ENCODE data around the gene ZNF273. TPM values are rescaled to one million over a fixed set of nuclear protein-coding genes. Genes with fewer than 3 reads are reported as not detected.
"Not testable (repeated sequence)": the region's sequence is repeated elsewhere in the genome, so short reads cannot be mapped to it uniquely, and the experiment has no call there.

The ZNF273 gene
- total RNA-seq, 4 donors from 2014 or later, result 13.7 to 22.9 (median 18.3) TPM

- H3K4me3 ChIP-seq (replicated peaks in 1 of 3), result no peak overlapping the region
- TF ChIP-seq POLR2A (IDR thresholded peaks at IDR 0.05) (no peak), CTCF (IDR thresholded peaks at IDR 0.05) (no peak)
- H3K36me3 ChIP-seq, result no peaks in the 10 kb centered on the region
- peaks cover 14 to 21% of the 10 kb centered on the region in 2 donors for H3K4me1 ChIP-seq
- H3K9me3 ChIP-seq, result no peaks in the 10 kb centered on the region
- intact Hi-C loops (cut with DNase I), result no loop called here
- no peaks in the 10 kb centered on the region for H3K27me3 ChIP-seq
- peak overlapping the region; percentile 33 to 69 (median 52) for H3K27ac ChIP-seq
- 32 to 43% methylated on average over 4 of the region's 4 CpGs for WGBS, 2 donors
- DNase-seq, result no peak
These were observed 2.5 kb downstream of the ZNF273 start for GRCh38 chr7:64905547-64905946.

GRCh38 chr7:64907641-64908326 is 4.7 kb downstream of the ZNF273 start:
- DNase-seq, result no peak
- intact Hi-C loops (cut with DNase I), result no loop called here
- 51 to 54% methylated on average over 5 of the region's 5 CpGs for WGBS, 2 donors
- Histone ChIP-seq H3K9me3 (no peaks in the 10 kb centered on the region), H3K4me1 (peaks cover 14 to 21% of the 10 kb centered on the region in 2 donors), H3K4me3 (replicated peaks in 1 of 3) (no peak overlapping the region), H3K36me3 (no peaks in the 10 kb centered on the region), H3K27me3 (no peaks in the 10 kb centered on the region), H3K27ac (no peak overlapping the region)
- TF ChIP-seq CTCF (IDR thresholded peaks at IDR 0.05), result no peak
- no peak for TF ChIP-seq POLR2A (IDR thresholded peaks at IDR 0.05)

- intact Hi-C loops (cut with DNase I), result no loop called here
- TF ChIP-seq CTCF (IDR thresholded peaks at IDR 0.05), result no peak
- TF ChIP-seq POLR2A (IDR thresholded peaks at IDR 0.05), result no peak
- 76 to 79% methylated on average over 2 of the region's 2 CpGs for WGBS, 2 donors
- Histone ChIP-seq H3K9me3 (no peaks in the 10 kb centered on the region), H3K27ac (no peak overlapping the region), H3K36me3 (no peaks in the 10 kb centered on the region), H3K4me3 (replicated peaks in 1 of 3) (no peak overlapping the region), H3K4me1 (peaks cover 14 to 21% of the 10 kb centered on the region in 2 donors), H3K27me3 (no peaks in the 10 kb centered on the region)
- DNase-seq, result no peak
These were observed 5.3 kb downstream of the ZNF273 start for GRCh38 chr7:64908358-64908757.

- Histone ChIP-seq H3K27me3 (no peaks in the 10 kb centered on the region), H3K9me3 (no peaks in the 10 kb centered on the region), H3K4me1 (no peaks in the 10 kb centered on the region), H3K36me3 (no peaks in the 10 kb centered on the region), H3K4me3 (replicated peaks in 1 of 3) (no peak overlapping the region), H3K27ac (peak overlapping the region; percentile 5 to 69 (median 21))
- DNase-seq, result no peak
- WGBS, 2 donors, result 79 to 82% methylated on average over 3 of the region's 3 CpGs
- intact Hi-C loops (cut with DNase I), result no loop called here
- TF ChIP-seq CTCF (IDR thresholded peaks at IDR 0.05) (no peak), POLR2A (IDR thresholded peaks at IDR 0.05) (no peak)
These were observed 11.5 kb downstream of the ZNF273 start for GRCh38 chr7:64914557-64914956.

GRCh38 chr7:64915301-64915700 is 12.2 kb downstream of the ZNF273 start:
- peak overlapping the region in 2 of 3 donors; percentile 21 to 69 for H3K27ac ChIP-seq
- intact Hi-C loops (cut with DNase I), result not testable (repeated sequence)
- WGBS, 2 donors, result 85 to 88% methylated on average over 9 of the region's 9 CpGs

GRCh38 chr7:64928252-64929187 is 25.4 kb downstream of the ZNF273 start:
- intact Hi-C loops (cut with DNase I), result not testable (repeated sequence)

More at GRCh38 chr7:64915301-64915700, 12.2 kb downstream of the ZNF273 start:
- H3K4me1 ChIP-seq; H3K27me3 ChIP-seq; H3K4me3 ChIP-seq (replicated peaks in 1 of 3); H3K9me3 ChIP-seq; H3K36me3 ChIP-seq; DNase-seq: not testable (repeated sequence)

More at GRCh38 chr7:64928252-64929187, 25.4 kb downstream of the ZNF273 start:
- peaks cover 9 to 14% of the 10 kb centered on the region in 2 donors for H3K36me3 ChIP-seq
- H3K9me3 ChIP-seq; H3K27ac ChIP-seq; DNase-seq; H3K4me1 ChIP-seq; H3K4me3 ChIP-seq (replicated peaks in 1 of 3); H3K27me3 ChIP-seq: not testable (repeated sequence)
- WGBS, 2 donors, result 94 to 99% methylated on average over 4 of the region's 4 CpGs

Data from thyroid gland (tissue), 4 donors.